Measurements from ENCODE around the gene USP51.
A peak's percentile ranks its signal among the peaks of the same experiment; 100 is the strongest.
"Not testable (repeated sequence)": the region's sequence is repeated elsewhere in the genome, so short reads cannot be mapped to it uniquely, and the experiment has no call there.

USP51 gene

GRCh38 chrX:55489314-55490009, at the start of gene USP51:
TSS of gene USP51 (minus strand) at chrX:55489848. CDS start at chrX:55488939, 909 bp downstream.
- H3K4me3 ChIP-seq (ENCODE audit: low read depth, low read length): peak within 1 kb of the TSS; percentile 70
- H3K27ac ChIP-seq (ENCODE audit: low read depth, low read length): peak within 1 kb of the TSS; percentile 81; the same call in 1 of the 2 replicates
- no peaks in the 10 kb centered on the region for H3K27me3 ChIP-seq (ENCODE audit: control insufficient read depth, insufficient read depth, low read length)

GRCh38 chrX:55524487-55524886, 34.8 kb upstream of the USP51 start:
- H3K4me1 ChIP-seq (ENCODE audit: control insufficient read depth, insufficient read depth, low read length): no peaks in the 10 kb centered on the region
- H3K36me3 ChIP-seq (ENCODE audit: control insufficient read depth, insufficient read depth, low read length): no peaks in the 10 kb centered on the region
- H3K27me3 ChIP-seq (ENCODE audit: control insufficient read depth, insufficient read depth, low read length): peaks cover 23% of the 10 kb centered on the region
- no peak overlapping the region for H3K9ac ChIP-seq (ENCODE audit: low read length)
- H3K27ac ChIP-seq (ENCODE audit: low read depth, low read length): no peak overlapping the region
- no peak overlapping the region for H3K4me3 ChIP-seq (ENCODE audit: low read depth, low read length)
- H3K9me3 ChIP-seq (ENCODE audit: control insufficient read depth, insufficient read depth, low read depth, low read length): no peaks in the 10 kb centered on the region; the same call in 1 of the 2 replicates

More at GRCh38 chrX:55489314-55490009, at the start of gene USP51:
- Histone ChIP-seq H3K4me1 (ENCODE audit: control insufficient read depth, insufficient read depth, low read length) (peaks cover 13% of the 10 kb centered on the region), H3K36me3 (ENCODE audit: control insufficient read depth, insufficient read depth, low read length) (peaks cover 5% of the 10 kb centered on the region; the same call in 1 of the 2 replicates), H3K9me3 (ENCODE audit: control insufficient read depth, insufficient read depth, low read depth, low read length) (peaks cover 4% of the 10 kb centered on the region; the same call in 1 of the 2 replicates), H3K9ac (ENCODE audit: low read length) (peak within 1 kb of the TSS; percentile 92)

GRCh38 chrX:55523356-55523755, 33.7 kb upstream of the USP51 start:
- H3K36me3 ChIP-seq (ENCODE audit: control insufficient read depth, insufficient read depth, low read length): no peaks in the 10 kb centered on the region
- H3K9me3 ChIP-seq (ENCODE audit: control insufficient read depth, insufficient read depth, low read depth, low read length): no peaks in the 10 kb centered on the region; the same call in 1 of the 2 replicates
- H3K27ac ChIP-seq (ENCODE audit: low read depth, low read length): no peak overlapping the region
- no peak overlapping the region for H3K4me3 ChIP-seq (ENCODE audit: low read depth, low read length)
- H3K9ac ChIP-seq (ENCODE audit: low read length): no peak overlapping the region
- H3K27me3 ChIP-seq (ENCODE audit: control insufficient read depth, insufficient read depth, low read length): peaks cover 16% of the 10 kb centered on the region
- no peaks in the 10 kb centered on the region for H3K4me1 ChIP-seq (ENCODE audit: control insufficient read depth, insufficient read depth, low read length)

GRCh38 chrX:55522596-55523276, 33.1 kb upstream of the USP51 start:
- Histone ChIP-seq H3K4me3 (ENCODE audit: low read depth, low read length) (no peak overlapping the region), H3K9me3 (ENCODE audit: control insufficient read depth, insufficient read depth, low read depth, low read length) (no peaks in the 10 kb centered on the region; the same call in 1 of the 2 replicates), H3K9ac (ENCODE audit: low read length) (no peak overlapping the region), H3K4me1 (ENCODE audit: control insufficient read depth, insufficient read depth, low read length) (no peaks in the 10 kb centered on the region), H3K27ac (ENCODE audit: low read depth, low read length) (no peak overlapping the region), H3K27me3 (ENCODE audit: control insufficient read depth, insufficient read depth, low read length) (peaks cover 16% of the 10 kb centered on the region), H3K36me3 (ENCODE audit: control insufficient read depth, insufficient read depth, low read length) (no peaks in the 10 kb centered on the region)

- H3K27me3 ChIP-seq (ENCODE audit: control insufficient read depth, insufficient read depth, low read length): peaks cover 10% of the 10 kb centered on the region
- H3K4me1 ChIP-seq (ENCODE audit: control insufficient read depth, insufficient read depth, low read length): no peaks in the 10 kb centered on the region
- H3K4me3 ChIP-seq (ENCODE audit: low read depth, low read length): no peak overlapping the region
- H3K9me3 ChIP-seq (ENCODE audit: control insufficient read depth, insufficient read depth, low read depth, low read length): no peaks in the 10 kb centered on the region; the same call in 1 of the 2 replicates
- no peaks in the 10 kb centered on the region for H3K36me3 ChIP-seq (ENCODE audit: control insufficient read depth, insufficient read depth, low read length)
- H3K27ac ChIP-seq (ENCODE audit: low read depth, low read length): no peak overlapping the region
- H3K9ac ChIP-seq (ENCODE audit: low read length): no peak overlapping the region
Observed at GRCh38 chrX:55521687-55522086, 32.0 kb upstream of the USP51 start.

- H3K9me3 ChIP-seq (ENCODE audit: control insufficient read depth, insufficient read depth, low read depth, low read length); H3K9ac ChIP-seq (ENCODE audit: low read length); H3K4me1 ChIP-seq (ENCODE audit: control insufficient read depth, insufficient read depth, low read length); H3K4me3 ChIP-seq (ENCODE audit: low read depth, low read length); H3K27ac ChIP-seq (ENCODE audit: low read depth, low read length); H3K36me3 ChIP-seq (ENCODE audit: control insufficient read depth, insufficient read depth, low read length); H3K27me3 ChIP-seq (ENCODE audit: control insufficient read depth, insufficient read depth, low read length): not testable (repeated sequence)
Observed at GRCh38 chrX:55516794-55517481, 27.3 kb upstream of the USP51 start.

GRCh38 chrX:55513045-55513737, 23.5 kb upstream of the USP51 start:
- H3K4me3 ChIP-seq (ENCODE audit: low read depth, low read length): not testable (repeated sequence)

GRCh38 chrX:55508410-55509152, 18.9 kb upstream of the USP51 start:
- not testable (repeated sequence) for H3K27ac ChIP-seq (ENCODE audit: low read depth, low read length); H3K27me3 ChIP-seq (ENCODE audit: control insufficient read depth, insufficient read depth, low read length); H3K4me1 ChIP-seq (ENCODE audit: control insufficient read depth, insufficient read depth, low read length); H3K4me3 ChIP-seq (ENCODE audit: low read depth, low read length); H3K36me3 ChIP-seq (ENCODE audit: control insufficient read depth, insufficient read depth, low read length); H3K9ac ChIP-seq (ENCODE audit: low read length); H3K9me3 ChIP-seq (ENCODE audit: control insufficient read depth, insufficient read depth, low read depth, low read length)

More at GRCh38 chrX:55513045-55513737, 23.5 kb upstream of the USP51 start:
- H3K36me3 ChIP-seq (ENCODE audit: control insufficient read depth, insufficient read depth, low read length); H3K9me3 ChIP-seq (ENCODE audit: control insufficient read depth, insufficient read depth, low read depth, low read length); H3K27me3 ChIP-seq (ENCODE audit: control insufficient read depth, insufficient read depth, low read length); H3K9ac ChIP-seq (ENCODE audit: low read length); H3K4me1 ChIP-seq (ENCODE audit: control insufficient read depth, insufficient read depth, low read length); H3K27ac ChIP-seq (ENCODE audit: low read depth, low read length): not testable (repeated sequence)

GRCh38 chrX:55507699-55508098, 18.1 kb upstream of the USP51 start:
- not testable (repeated sequence) for H3K27me3 ChIP-seq (ENCODE audit: control insufficient read depth, insufficient read depth, low read length); H3K9ac ChIP-seq (ENCODE audit: low read length); H3K36me3 ChIP-seq (ENCODE audit: control insufficient read depth, insufficient read depth, low read length); H3K4me1 ChIP-seq (ENCODE audit: control insufficient read depth, insufficient read depth, low read length); H3K4me3 ChIP-seq (ENCODE audit: low read depth, low read length); H3K27ac ChIP-seq (ENCODE audit: low read depth, low read length); H3K9me3 ChIP-seq (ENCODE audit: control insufficient read depth, insufficient read depth, low read depth, low read length)

- not testable (repeated sequence) for H3K9me3 ChIP-seq (ENCODE audit: control insufficient read depth, insufficient read depth, low read depth, low read length); H3K4me1 ChIP-seq (ENCODE audit: control insufficient read depth, insufficient read depth, low read length); H3K27ac ChIP-seq (ENCODE audit: low read depth, low read length); H3K27me3 ChIP-seq (ENCODE audit: control insufficient read depth, insufficient read depth, low read length); H3K4me3 ChIP-seq (ENCODE audit: low read depth, low read length); H3K9ac ChIP-seq (ENCODE audit: low read length); H3K36me3 ChIP-seq (ENCODE audit: control insufficient read depth, insufficient read depth, low read length)
Observed at GRCh38 chrX:55507010-55507409, 17.4 kb upstream of the USP51 start.
